Aorta (tissue), 5 donors: ENCODE measurements around the gene ACTR3. TPM values are rescaled to one million over a fixed set of nuclear protein-coding genes. Genes with fewer than 3 reads are reported as not detected.

Experiments
- ATAC-seq: fragments of 200-7000 bp; cut with Tn5 transposase; one replicate; pipeline ENCODE4 v1.9.1; 2022; ENCODE audit warnings: moderate library complexity; ENCODE audit not compliant: low FRiP score
- DNase-seq, 2 donors: peaks; one replicate each; pipeline ENCODE4 v3.0.0-alpha.2; 2020
- H3K27ac ChIP-seq, 2 donors: one replicate each; pipeline ENCODE4 v1.5.1; 2013; ENCODE audit warnings: low read length in 2 of 2, mild to moderate bottlenecking in 2 of 2, moderate library complexity in 2 of 2, control low read depth in 1 of 2, inconsistent platforms in 1 of 2, low read depth in 1 of 2
- H3K27me3 ChIP-seq, 2 donors: one replicate each; pipeline ENCODE4 v1.6.1; 2013; ENCODE audit warnings: control low read depth in 1 of 2, low read length in 1 of 2, mild to moderate bottlenecking in 1 of 2, moderate library complexity in 1 of 2; ENCODE audit not compliant: insufficient read depth in 2 of 2, control insufficient read depth in 1 of 2
- H3K36me3 ChIP-seq, 2 donors: one replicate each; pipeline ENCODE4 v1.6.1; 2013; ENCODE audit warnings: control low read depth in 1 of 2, low read length in 1 of 2, mild to moderate bottlenecking in 1 of 2; ENCODE audit not compliant: insufficient read depth in 2 of 2, control insufficient read depth in 1 of 2
- H3K4me1 ChIP-seq, 2 donors: one replicate each; pipeline ENCODE4 v1.6.1; 2013; ENCODE audit warnings: low read length in 2 of 2, control low read depth in 1 of 2, mild to moderate bottlenecking in 1 of 2, moderate library complexity in 1 of 2; ENCODE audit not compliant: insufficient read depth in 2 of 2, control insufficient read depth in 1 of 2
- H3K4me3 ChIP-seq, 2 donors: one replicate each; pipeline ENCODE4 v1.5.1; 2013; ENCODE audit warnings: low read length in 2 of 2, control low read depth in 1 of 2, mild to moderate bottlenecking in 1 of 2
- H3K9me3 ChIP-seq: one replicate; pipeline ENCODE4 v1.6.1; 2013; ENCODE audit warnings: mild to moderate bottlenecking, low read length; ENCODE audit not compliant: control insufficient read depth
- WGBS, 2 donors: extraction: QIAGEN DNeasy Blood & Tissue Kit; methylation state at CpG; one replicate each; pipeline ENCODE4 v1.1.7; 2013; 5-methylcytosine and 5-hydroxymethylcytosine counted together
- intact Hi-C, 2 donors: fragments of 100-400 bp; cut with DNase I; formaldehyde crosslinking; loops; one replicate each; pipeline versions ENCODE4 v1.14.2 to v1.15.0; 2022
- polyA plus RNA-seq, 2 donors: library from polyadenylated mRNA; stranded (reverse); fragments of 200-250 nt; gene quantifications; one replicate each; pipeline ENCODE4 v1.2.3, GENCODE V29; 2013
- total RNA-seq, 2 donors: library from RNA; stranded (reverse); fragmentation: NEBNext Ultra II Directional; extraction: Animal tissue kit (Norgen Biotek cat#: 25700); gene quantifications; one replicate each; pipeline ENCODE4 v1.2.1, GENCODE V29; 2021
- donor health status: healthy with polysubstance abuse.
- donor health status: Bipolar disorder and iron deficiency.
- donor health status: DM: no; HTN: no; CAD: no.
- donor health status: DM: no; HTN: no; CAD: no.
- donor health status: DM: yes; HTN: yes; CAD: no.

ACTR3 gene
- total and polyA plus RNA-seq, 4 donors = 66.3 to 318 (median 174) TPM

GRCh38 chr2:113962692-113963480 is 73.0 kb downstream of the ACTR3 start:
- Histone ChIP-seq H3K9me3 (no peaks in the 10 kb centered on the region), H3K27me3 (no peaks in the 10 kb centered on the region), H3K4me1 (peaks cover 0 to 8% of the 10 kb centered on the region in 2 donors), H3K27ac (no peak overlapping the region), H3K4me3 (no peak overlapping the region), H3K36me3 (no peaks in the 10 kb centered on the region)
- WGBS, 2 donors = 58 to 61% methylated on average over 4 of the region's 4 CpGs
- DNase-seq = no peak
- intact Hi-C loops = loop anchor here in 1 of 2 donors (10.0 kb wide), 1 partner anchor 208 kb away; the partner anchor contains the start of gene SLC35F5
- no peak for ATAC-seq

DNA sequence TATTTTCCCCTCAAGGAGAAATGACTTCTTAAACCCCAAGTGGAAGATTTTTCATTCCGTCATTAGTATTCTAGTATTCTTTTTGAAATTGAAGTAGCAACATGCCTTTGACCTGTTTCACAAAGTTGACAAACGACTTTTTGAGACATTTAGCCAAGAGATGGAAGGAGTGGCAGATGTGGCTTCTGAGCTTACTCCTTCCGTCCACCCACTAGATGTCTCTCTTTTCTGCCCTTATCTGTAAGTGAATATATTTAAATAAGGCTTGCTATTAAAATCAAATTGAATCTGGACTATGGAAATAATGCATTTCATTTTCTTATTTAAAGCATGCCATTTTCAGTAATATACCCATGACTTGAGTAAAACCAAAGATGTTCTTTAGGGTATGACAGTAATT is 74.1 kb downstream of the ACTR3 start:
- no peak overlapping the region for H3K27ac ChIP-seq
- intact Hi-C loops = loop anchor here in 1 of 2 donors (10.0 kb wide), 1 partner anchor 209 kb away; the partner anchor contains the start of gene SLC35F5
- H3K4me3 ChIP-seq = no peak overlapping the region
- no peak for ATAC-seq
- H3K27me3 ChIP-seq = no peaks in the 10 kb centered on the region
- no peaks in the 10 kb centered on the region for H3K36me3 ChIP-seq
- H3K9me3 ChIP-seq = no peaks in the 10 kb centered on the region
- 70 to 71% methylated on average over 3 of the region's 3 CpGs for WGBS, 2 donors
- DNase-seq = no peak
- H3K4me1 ChIP-seq = peaks cover 0 to 10% of the 10 kb centered on the region in 2 donors

DNA sequence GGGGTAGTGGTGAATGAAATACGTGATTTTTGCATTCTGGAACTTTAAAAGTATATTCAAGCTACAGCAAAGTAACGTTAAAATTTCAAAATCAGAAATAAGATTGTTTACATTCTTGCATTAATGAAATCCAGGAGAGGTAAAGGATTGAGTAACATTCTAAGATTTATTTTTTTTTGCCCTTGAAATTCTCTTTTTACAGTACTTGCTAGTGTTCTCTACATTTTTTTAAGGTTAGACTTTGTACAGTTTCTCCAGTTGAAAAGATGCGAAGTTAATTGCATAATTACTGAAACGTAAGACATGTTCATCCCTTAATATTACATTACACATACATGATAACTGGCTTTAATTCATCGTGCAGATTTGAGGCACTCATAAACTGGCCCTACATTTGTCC is 74.5 kb downstream of the ACTR3 start:
- no peak overlapping the region for H3K4me3 ChIP-seq
- intact Hi-C loops = loop anchor here in 1 of 2 donors (10.0 kb wide), 1 partner anchor 210 kb away; the partner anchor contains the start of gene SLC35F5

DNA sequence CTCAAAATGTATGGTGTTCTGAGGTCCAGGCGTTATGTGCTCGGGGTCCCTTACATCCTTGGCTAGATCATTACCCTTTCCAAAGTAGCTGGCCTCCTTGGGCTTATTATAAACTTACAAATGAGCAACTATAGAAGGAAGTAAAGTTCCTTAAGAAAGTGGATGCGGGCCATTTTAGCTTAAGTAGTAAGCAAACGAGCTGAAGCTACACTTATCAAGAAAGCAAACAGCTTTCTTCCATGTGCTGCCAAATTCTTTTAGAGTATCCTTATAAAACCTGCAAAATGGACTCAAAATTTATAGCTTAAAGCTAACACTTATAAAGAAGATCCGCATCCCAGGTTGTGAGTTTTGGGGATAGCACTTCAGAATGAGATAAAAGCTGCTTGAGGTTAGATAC is 75.3 kb downstream of the ACTR3 start:
- H3K36me3 ChIP-seq = no peaks in the 10 kb centered on the region
- H3K4me1 ChIP-seq = peaks cover 0 to 10% of the 10 kb centered on the region in 2 donors
- intact Hi-C loops = loop anchor here in 1 of 2 donors (10.0 kb wide), 1 partner anchor 210 kb away; the partner anchor contains the start of gene SLC35F5
- DNase-seq (no peak), ATAC-seq (no peak)
- no peak overlapping the region for H3K4me3 ChIP-seq
- WGBS, 2 donors = 77 to 78% methylated on average over 5 of the region's 5 CpGs
- H3K27ac ChIP-seq = no peak overlapping the region
- H3K9me3 ChIP-seq = no peaks in the 10 kb centered on the region
- H3K27me3 ChIP-seq = no peaks in the 10 kb centered on the region

More for the DNA sequence above, 74.5 kb downstream of the ACTR3 start:
- no peak for ATAC-seq
- 88 to 90% methylated on average over 5 of the region's 5 CpGs for WGBS, 2 donors
- H3K27ac ChIP-seq = no peak overlapping the region
- H3K4me1 ChIP-seq = peaks cover 0 to 10% of the 10 kb centered on the region in 2 donors
- no peaks in the 10 kb centered on the region for H3K27me3 ChIP-seq
- H3K36me3 ChIP-seq = no peaks in the 10 kb centered on the region
- no peak for DNase-seq
- H3K9me3 ChIP-seq = no peaks in the 10 kb centered on the region

GRCh38 chr2:113965644-113966043 is 75.8 kb downstream of the ACTR3 start:
- Histone ChIP-seq H3K27me3 (no peaks in the 10 kb centered on the region), H3K4me1 (peaks cover 0 to 10% of the 10 kb centered on the region in 2 donors), H3K9me3 (no peaks in the 10 kb centered on the region), H3K4me3 (no peak overlapping the region), H3K36me3 (no peaks in the 10 kb centered on the region), H3K27ac (no peak overlapping the region)
- DNase-seq (no peak), ATAC-seq (no peak)
- 19 to 26% methylated on average over 1 of the region's 1 CpG for WGBS, 2 donors
- intact Hi-C loops = loop anchor here in 1 of 2 donors (10.0 kb wide), 1 partner anchor 211 kb away; the partner anchor contains the start of gene SLC35F5

GRCh38 chr2:113966171-113966570 is 76.3 kb downstream of the ACTR3 start:
- ATAC-seq (no peak), DNase-seq (no peak)
- Histone ChIP-seq H3K9me3 (no peaks in the 10 kb centered on the region), H3K36me3 (no peaks in the 10 kb centered on the region), H3K4me1 (peaks cover 0 to 10% of the 10 kb centered on the region in 2 donors), H3K27me3 (no peaks in the 10 kb centered on the region), H3K4me3 (no peak overlapping the region), H3K27ac (no peak overlapping the region)
- intact Hi-C loops = loop anchor here in 1 of 2 donors (10.0 kb wide), 1 partner anchor 211 kb away; the partner anchor contains the start of gene SLC35F5
- 82 to 87% methylated on average over 5 of the region's 5 CpGs for WGBS, 2 donors

DNA sequence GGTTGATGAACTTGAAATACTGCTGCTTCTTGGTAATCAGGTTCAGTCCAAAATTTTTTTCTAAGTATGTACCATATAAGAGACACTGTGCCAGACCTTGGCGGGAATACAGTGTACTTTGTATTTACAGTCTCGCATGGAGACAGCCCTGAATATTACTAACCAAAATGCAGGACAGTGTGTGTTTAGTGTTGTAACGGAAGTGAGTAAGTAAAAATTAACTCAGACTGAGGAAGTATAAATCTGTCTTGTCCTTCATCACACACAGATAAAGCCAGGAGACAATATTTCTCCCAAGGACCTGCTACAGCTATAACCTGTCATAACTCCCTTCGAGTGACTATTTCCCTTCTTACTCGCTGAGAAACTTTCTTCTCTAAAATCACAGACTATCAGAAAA is 76.9 kb downstream of the ACTR3 start:
- peaks cover 0 to 7% of the 10 kb centered on the region in 2 donors for H3K4me1 ChIP-seq
- intact Hi-C loops = loop anchor here in 1 of 2 donors (10.0 kb wide), 1 partner anchor 212 kb away; the partner anchor contains the start of gene SLC35F5
- no peaks in the 10 kb centered on the region for H3K27me3 ChIP-seq
- ATAC-seq = peak; percentile 50
- no peak for DNase-seq
- H3K4me3 ChIP-seq = no peak overlapping the region
- 16 to 20% methylated on average over 5 of the region's 5 CpGs for WGBS, 2 donors
- H3K27ac ChIP-seq = no peak overlapping the region
- no peaks in the 10 kb centered on the region for H3K9me3 ChIP-seq
- H3K36me3 ChIP-seq = peaks cover 2% of the 10 kb centered on the region in 2 donors

- Histone ChIP-seq H3K4me3 (no peak overlapping the region), H3K27me3 (no peaks in the 10 kb centered on the region), H3K4me1 (peaks cover 0 to 7% of the 10 kb centered on the region in 2 donors), H3K9me3 (no peaks in the 10 kb centered on the region), H3K36me3 (peaks cover 2% of the 10 kb centered on the region in 2 donors), H3K27ac (no peak overlapping the region)
- 91 to 95% methylated on average over 1 of the region's 1 CpG for WGBS, 2 donors
- no peak for ATAC-seq
- intact Hi-C loops = loop anchor here in 1 of 2 donors (10.0 kb wide), 1 partner anchor 212 kb away; the partner anchor contains the start of gene SLC35F5
- no peak for DNase-seq
These were observed 77.4 kb downstream of the ACTR3 start for GRCh38 chr2:113967272-113967671.
